Ishikawa (cell line): Measurements from ENCODE around the gene GRXCR2.

Experiments used
- CEBPB ChIP-seq: IDR thresholded peaks from 2 replicates; pipeline ENCODE4 v1.6.1; 2012
- CREB1 ChIP-seq: IDR thresholded peaks from 2 replicates; pipeline ENCODE4 v1.6.1; 2012; ENCODE audit warnings: low read depth
- EGR1 ChIP-seq: IDR thresholded peaks from 2 replicates; pipeline ENCODE4 v1.6.1; 2012
- EP300 ChIP-seq: IDR thresholded peaks from 2 replicates; pipeline ENCODE4 v1.6.1; 2012; ENCODE audit warnings: borderline replicate concordance
- FOXM1 ChIP-seq: IDR thresholded peaks from 2 replicates; pipeline ENCODE4 v1.6.1; 2012; ENCODE audit warnings: low read depth, borderline replicate concordance
- MAX ChIP-seq: IDR thresholded peaks from 2 replicates; pipeline ENCODE4 v1.6.1; 2012
- NFIC ChIP-seq: IDR thresholded peaks from 2 replicates; pipeline ENCODE4 v1.6.1; 2012
- RAD21 ChIP-seq: IDR thresholded peaks from 2 replicates; pipeline ENCODE4 v1.6.1; 2012; ENCODE audit warnings: low read depth
- REST ChIP-seq: IDR thresholded peaks from 2 replicates; pipeline ENCODE4 v1.6.1; 2012; ENCODE audit warnings: low read depth, mild to moderate bottlenecking
- TAF1 ChIP-seq: IDR thresholded peaks from 2 replicates; pipeline ENCODE4 v1.6.1; 2012; ENCODE audit warnings: low read depth, mild to moderate bottlenecking
- TCF12 ChIP-seq: IDR thresholded peaks from 2 replicates; pipeline ENCODE4 v1.6.1; 2012; ENCODE audit warnings: low read depth
- TEAD4 ChIP-seq: IDR thresholded peaks from 2 replicates; pipeline ENCODE4 v1.6.1; 2012
- USF1 ChIP-seq: IDR thresholded peaks from 2 replicates; pipeline ENCODE4 v1.6.1; 2012
- YY1 ChIP-seq: IDR thresholded peaks from 2 replicates; pipeline ENCODE4 v1.6.1; 2012; ENCODE audit warnings: low read depth
- ZBTB7A ChIP-seq: IDR thresholded peaks from 2 replicates; pipeline ENCODE4 v1.6.1; 2012; ENCODE audit warnings: low read depth

Gene GRXCR2

GRCh38 chr5:145919413-145919812 is 46.6 kb upstream of the GRXCR2 start:
- TF ChIP-seq CEBPB = no peak
- no peak for TF ChIP-seq CREB1
- TF ChIP-seq NFIC = no peak
- no peak for TF ChIP-seq REST
- TF ChIP-seq TAF1 = no peak
- no peak for TF ChIP-seq YY1
- no peak for TF ChIP-seq EGR1
- no peak for TF ChIP-seq ZBTB7A
- TF ChIP-seq USF1 = no peak
- TF ChIP-seq TEAD4 = no peak
- TF ChIP-seq TCF12 = no peak
- no peak for TF ChIP-seq MAX

- TF ChIP-seq TEAD4 (no peak), NFIC (no peak), RAD21 (no peak), EP300 (no peak), YY1 (no peak)
These were observed 45.6 kb upstream of the GRXCR2 start for GRCh38 chr5:145918397-145918796.

GRCh38 chr5:145917288-145917687 is 44.5 kb upstream of the GRXCR2 start:
- TF ChIP-seq USF1 (no peak), REST (no peak), MAX (no peak), ZBTB7A (no peak), CEBPB (no peak), EP300 (no peak), EGR1 (no peak), TCF12 (no peak), YY1 (no peak), TAF1 (no peak), FOXM1 (no peak), RAD21 (no peak), NFIC (no peak), TEAD4 (no peak), CREB1 (no peak)

GRCh38 chr5:145915970-145916638 is 43.3 kb upstream of the GRXCR2 start:
- TF ChIP-seq EP300 (no peak), TAF1 (no peak), YY1 (no peak), REST (no peak), TCF12 (no peak), CEBPB (no peak)

GRCh38 chr5:145913701-145914100 is 40.9 kb upstream of the GRXCR2 start:
- TF ChIP-seq TCF12 (no peak), TEAD4 (no peak)
